Left renal pelvis (tissue), 4 donors: ENCODE results near the gene OR10C1. TPM values are rescaled to one million over a fixed set of nuclear protein-coding genes. Genes with fewer than 3 reads are reported as not detected.
"Not testable (repeated sequence)": the region's sequence is repeated elsewhere in the genome, so short reads cannot be mapped to it uniquely, and the experiment has no call there.

Source experiments
- DNase-seq, 4 donors: peaks; one replicate each; pipeline ENCODE4 v3.0.0-alpha.2; 2013; ENCODE audit warnings: low read depth in 4 of 4, low spot score in 3 of 4
- polyA plus RNA-seq, 4 donors: library from polyadenylated mRNA; unstranded; fragments of 120-200 nt; gene quantifications; one replicate each; pipeline ENCODE4 v1.2.1, GENCODE V29; 2013; ENCODE audit not compliant: insufficient read length in 4 of 4

Gene OR10C1
- not detected for polyA plus RNA-seq

DNA sequence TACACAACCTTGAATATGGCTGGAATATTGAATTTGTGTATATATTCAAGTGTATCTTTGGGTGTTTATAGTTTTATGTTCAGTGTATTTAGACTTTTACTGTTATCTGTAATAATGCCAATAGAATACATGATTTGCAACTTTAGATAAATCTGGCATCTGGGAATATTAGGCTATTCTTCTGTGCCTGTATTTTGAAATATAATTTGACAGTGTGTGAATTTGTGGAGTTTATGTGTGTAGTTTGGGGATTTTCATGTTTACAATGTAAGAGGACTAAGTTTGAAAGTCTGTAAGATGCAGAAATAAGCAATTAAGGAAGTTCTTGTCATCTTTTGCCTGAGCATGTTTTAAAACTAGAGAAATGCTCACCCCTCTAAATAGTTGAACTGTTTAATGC lies at the start of gene OR10C1:
Gene OR10C1, plus strand, starts transcription at position 301 of the 400 bp plus-strand sequence. CDS start 710 bp downstream, outside the sequence.
- DNase-seq = no peak

GRCh38 chr6:29395331-29395730 lies 43.8 kb upstream of the OR10C1 start, which contains the start of gene OR12D2:
TSS of gene OR12D2 (plus strand) at chr6:29395631. CDS start at chr6:29396700, 1,069 bp downstream.
- no peak for DNase-seq

DNA sequence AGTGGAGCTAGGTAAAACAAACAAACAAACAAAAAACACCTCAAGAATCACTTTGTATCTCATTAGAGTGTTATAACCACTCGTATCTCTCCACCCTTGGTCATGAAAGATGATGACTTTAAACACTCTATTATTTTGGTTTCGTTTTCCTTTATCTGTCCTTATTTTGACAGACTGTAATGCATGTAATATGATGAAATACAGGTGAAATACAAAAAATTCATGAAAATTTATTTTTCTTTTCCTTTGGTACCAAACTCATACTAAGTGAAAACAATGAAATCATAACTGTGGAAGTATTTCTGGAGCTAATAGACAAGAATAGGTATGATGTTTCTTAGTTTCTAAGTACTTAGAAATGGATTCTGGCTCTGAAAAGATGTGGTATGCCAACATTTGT lies 39.6 kb upstream of the OR10C1 start:
- no peak for DNase-seq

GRCh38 chr6:29403801-29404200 lies 35.3 kb upstream of the OR10C1 start:
- DNase-seq = no peak

GRCh38 chr6:29414588-29414987 lies 24.5 kb upstream of the OR10C1 start, which contains the start of gene OR12D1:
TSS of gene OR12D1 (plus strand) at chr6:29414928.
- no peak for DNase-seq

GRCh38 chr6:29419516-29419915 lies 19.6 kb upstream of the OR10C1 start:
- no peak for DNase-seq

DNA sequence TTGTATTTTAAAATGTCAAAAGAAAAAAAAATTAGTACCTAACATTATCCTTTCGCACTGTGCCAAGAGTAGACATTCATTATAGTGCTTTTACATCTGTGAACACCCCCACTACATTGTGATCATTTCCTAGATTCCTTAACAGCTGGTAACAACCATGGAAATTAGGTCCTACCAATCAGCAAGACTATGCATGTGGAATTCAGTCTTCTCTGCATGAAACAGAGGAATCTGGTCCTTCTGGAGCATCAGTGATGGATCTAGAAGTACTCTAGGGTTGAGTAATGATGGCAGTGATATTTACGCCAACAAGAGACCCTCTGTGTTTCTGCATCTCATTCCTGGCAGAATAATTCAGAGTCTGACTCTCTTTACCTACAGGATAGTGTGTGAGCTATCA lies 14.9 kb upstream of the OR10C1 start:
- DNase-seq = no peak

DNA sequence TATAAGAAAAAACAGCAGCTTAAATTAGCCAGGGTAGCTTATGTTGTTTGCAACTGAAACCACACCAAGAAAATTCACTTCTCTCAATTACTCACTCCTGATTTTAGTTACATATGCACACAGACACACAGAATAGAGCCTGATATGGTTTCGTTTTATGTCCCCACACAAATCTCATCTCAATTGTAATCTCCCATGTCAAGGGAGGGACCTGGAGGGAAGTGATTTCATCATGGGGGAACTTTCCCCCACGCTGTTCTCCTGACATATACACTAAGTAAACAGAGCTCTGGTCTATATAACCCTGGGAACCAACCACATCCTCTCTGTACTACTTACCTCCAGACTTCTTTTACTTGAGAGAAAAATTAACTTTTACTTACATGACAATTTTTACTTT lies 14.5 kb upstream of the OR10C1 start:
- DNase-seq = no peak

DNA sequence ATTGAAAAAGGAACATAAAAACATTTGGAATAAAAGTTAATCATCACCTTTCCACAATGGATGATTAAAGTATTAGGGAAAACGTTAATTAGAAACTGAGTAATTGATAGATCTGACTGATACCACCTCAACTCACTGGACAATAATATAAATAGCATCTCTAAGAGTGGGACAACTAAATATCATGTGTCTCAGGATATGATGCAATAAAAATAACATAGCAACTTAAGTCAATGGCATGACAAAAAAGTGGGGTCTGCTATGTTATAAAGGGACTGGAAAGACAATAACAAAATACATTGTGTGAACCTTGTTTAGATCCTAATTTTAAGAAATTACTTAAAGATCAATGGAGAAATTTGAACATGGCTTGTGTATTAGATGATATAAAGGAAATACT lies 14.0 kb upstream of the OR10C1 start:
- DNase-seq = no peak

- no peak for DNase-seq
Measured at GRCh38 chr6:29426654-29427053, 12.5 kb upstream of the OR10C1 start.

- not testable (repeated sequence) for DNase-seq
Measured at GRCh38 chr6:29436730-29437129, 2.4 kb upstream of the OR10C1 start.

- no peak for DNase-seq
Measured at GRCh38 chr6:29442719-29443118, 3.6 kb downstream of the OR10C1 start.

- DNase-seq = not testable (repeated sequence)
Measured at GRCh38 chr6:29444031-29444430, 4.9 kb downstream of the OR10C1 start.

DNA sequence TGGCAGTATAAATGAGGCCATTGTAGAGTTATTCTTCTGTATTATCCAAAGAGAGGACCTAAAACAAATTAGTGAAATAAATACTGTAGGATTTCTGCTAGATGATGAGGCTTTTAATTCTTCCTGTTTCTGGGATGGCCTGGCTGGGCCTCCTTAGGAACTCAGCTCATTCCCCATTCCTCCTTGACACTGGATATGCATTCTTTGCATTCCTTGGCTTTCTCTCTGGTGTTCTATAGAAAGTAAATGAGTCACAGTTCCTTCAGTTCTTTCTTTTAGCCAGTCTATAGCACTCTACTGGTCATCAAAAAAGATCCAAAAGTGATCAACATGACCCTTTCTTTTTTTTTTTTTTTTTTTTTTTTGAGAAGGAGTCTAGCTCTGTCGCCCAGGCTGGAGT lies 8.6 kb downstream of the OR10C1 start:
- no peak for DNase-seq

- no peak for DNase-seq
Measured at GRCh38 chr6:29451471-29452193, 12.5 kb downstream of the OR10C1 start.

DNA sequence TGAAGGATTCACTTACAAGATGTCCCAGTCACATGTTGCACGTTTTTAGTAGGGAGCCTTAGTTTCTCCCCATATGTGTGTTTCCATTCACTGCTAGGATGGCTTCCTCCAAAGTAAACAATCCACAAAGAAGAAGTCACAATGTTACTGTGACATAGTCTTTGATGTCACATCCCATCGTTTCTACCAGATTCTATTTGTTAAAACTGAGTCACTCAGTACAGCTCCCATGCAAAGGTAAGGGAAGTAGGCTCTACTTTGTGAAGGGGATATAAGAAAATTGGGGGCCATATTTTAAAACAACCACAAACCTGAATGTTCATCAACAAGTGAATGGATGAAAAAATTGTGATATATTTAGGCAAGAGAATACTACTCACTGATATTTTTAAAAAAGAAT lies 17.9 kb downstream of the OR10C1 start, which contains the start of the genes OR11A1 and OR2H1:
Gene OR11A1, minus strand, starts transcription at position 101 of the 400 bp plus-strand sequence. CDS start 29,430 bp downstream, outside the sequence.
Gene OR2H1, plus strand, starts transcription at position 185 of the 400 bp plus-strand sequence. CDS start 4,615 bp downstream, outside the sequence.
- no peak for DNase-seq

DNA sequence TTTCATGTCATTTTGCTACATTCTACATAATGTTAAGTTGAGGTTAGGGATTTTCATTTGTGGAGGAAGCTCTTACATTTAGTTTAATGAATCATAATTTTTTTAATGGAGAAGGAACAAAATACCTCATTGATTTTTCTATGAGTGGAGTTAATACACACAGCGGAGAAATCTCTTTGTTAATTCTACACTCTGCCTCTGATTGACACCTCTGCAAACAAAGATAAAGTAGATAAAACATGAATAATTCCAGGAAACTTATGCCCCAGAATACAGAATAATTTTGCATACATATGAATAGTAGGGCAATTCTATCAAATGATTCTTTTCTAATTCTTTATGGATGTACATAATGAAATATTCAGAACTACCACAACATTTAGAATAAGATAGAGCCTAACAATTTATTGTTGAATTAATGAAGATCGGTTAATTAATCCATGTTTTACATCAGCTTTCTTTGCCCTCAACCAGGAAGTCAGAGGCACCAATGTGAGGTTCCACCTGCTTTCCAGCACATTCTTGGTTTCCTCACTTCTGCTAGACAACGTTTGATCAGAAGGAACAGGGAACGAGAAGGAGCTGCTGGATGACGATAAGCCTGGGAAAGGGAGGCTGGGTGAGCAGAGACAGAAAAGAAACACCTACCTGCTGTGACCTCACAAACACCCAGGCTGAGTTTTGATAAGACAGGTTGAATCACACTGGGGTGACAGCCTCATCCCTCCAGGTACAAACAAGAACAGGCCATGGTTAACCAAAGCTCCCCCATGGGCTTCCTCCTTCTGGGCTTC lies 22.1 kb downstream of the OR10C1 start:
- DNase-seq = no peak

GRCh38 chr6:29462022-29462421 lies 22.9 kb downstream of the OR10C1 start:
- no peak for DNase-seq

GRCh38 chr6:29465279-29465678 lies 26.2 kb downstream of the OR10C1 start:
- DNase-seq = no peak

DNA sequence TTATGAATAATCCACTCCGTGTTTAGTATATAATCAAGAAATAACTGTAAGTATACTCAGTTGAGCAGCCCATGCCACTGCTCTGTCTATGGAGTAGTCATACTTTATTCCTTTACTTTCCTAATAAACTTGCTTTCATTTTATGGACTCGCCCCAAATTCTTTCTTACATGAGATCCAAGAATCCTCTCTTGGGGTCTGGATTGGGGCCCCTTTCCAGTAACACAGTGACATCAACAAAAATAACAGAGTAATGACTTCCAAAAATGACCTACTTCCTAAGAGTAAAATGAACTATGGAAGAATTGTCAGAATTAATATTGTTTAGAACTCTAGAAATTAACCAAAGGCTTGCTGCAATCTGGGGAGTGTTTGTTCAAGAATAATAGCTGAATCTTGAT lies 26.7 kb downstream of the OR10C1 start:
- DNase-seq = no peak

- DNase-seq = no peak
Measured at GRCh38 chr6:29466241-29466640, 27.1 kb downstream of the OR10C1 start.
